Inferior parietal cortex (tissue), 1 donor: ENCODE results near the gene CDK12.
A peak's percentile ranks its signal among the peaks of the same experiment; 100 is the strongest.
"Not testable (repeated sequence)": the region's sequence is repeated elsewhere in the genome, so short reads cannot be mapped to it uniquely, and the experiment has no call there.

Experiments used
- DNase-seq: peaks from one replicate; pipeline ENCODE4 v3.0.0-alpha.2; 2016; ENCODE audit errors: extremely low spot score

CDK12 gene

DNA sequence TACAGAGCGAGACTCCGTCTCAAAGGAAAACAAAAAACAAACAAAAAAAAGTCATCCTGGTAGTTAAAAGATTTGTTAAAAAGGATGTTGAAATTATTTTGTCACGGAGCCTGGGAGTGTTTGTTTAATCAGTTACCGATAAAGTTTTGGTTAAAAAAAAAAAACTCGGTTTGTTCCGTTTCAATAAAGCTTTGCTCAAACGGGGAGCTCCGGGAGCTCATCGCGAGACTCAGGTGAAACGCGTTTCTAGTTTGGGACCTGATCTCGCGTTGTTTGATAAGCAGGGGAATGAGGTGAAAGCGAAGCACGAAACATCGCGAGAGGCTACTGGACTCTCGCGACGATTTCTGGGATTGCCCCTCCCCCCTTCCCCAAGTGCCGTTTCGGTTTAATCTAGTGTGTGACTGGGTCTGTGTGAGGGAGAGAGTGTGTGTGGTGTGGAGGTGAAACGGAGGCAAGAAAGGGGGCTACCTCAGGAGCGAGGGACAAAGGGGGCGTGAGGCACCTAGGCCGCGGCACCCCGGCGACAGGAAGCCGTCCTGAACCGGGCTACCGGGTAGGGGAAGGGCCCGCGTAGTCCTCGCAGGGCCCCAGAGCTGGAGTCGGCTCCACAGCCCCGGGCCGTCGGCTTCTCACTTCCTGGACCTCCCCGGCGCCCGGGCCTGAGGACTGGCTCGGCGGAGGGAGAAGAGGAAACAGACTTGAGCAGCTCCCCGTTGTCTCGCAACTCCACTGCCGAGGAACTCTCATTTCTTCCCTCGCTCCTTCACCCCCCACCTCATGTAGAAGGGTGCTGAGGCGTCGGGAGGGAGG is at the start of gene CDK12:
CDK12 (plus strand) TSS at position 374 of the 813 bp plus-strand sequence. CDS start 586 bp downstream, outside the sequence.
- DNase-seq, result peak; percentile 98

DNA sequence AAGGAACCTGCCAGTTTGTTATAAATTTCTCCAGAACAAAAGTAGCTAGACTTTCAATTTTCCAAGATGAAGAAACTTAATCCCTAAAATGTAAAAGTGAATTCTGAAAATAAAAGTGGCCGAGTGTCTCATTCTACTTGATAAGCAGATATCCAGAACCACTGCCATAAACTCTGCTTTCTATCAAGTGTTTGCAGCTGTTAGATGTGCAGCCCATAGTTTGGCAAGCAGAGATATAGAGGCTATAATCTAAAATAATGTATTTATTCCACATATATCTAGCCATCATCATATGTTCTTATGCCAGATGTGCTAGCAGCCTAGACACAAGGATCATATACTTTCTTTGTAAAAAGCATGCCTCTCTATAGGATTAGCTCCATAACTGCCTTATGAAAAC is 45.1 kb upstream of the CDK12 start:
- DNase-seq, result no peak

DNA sequence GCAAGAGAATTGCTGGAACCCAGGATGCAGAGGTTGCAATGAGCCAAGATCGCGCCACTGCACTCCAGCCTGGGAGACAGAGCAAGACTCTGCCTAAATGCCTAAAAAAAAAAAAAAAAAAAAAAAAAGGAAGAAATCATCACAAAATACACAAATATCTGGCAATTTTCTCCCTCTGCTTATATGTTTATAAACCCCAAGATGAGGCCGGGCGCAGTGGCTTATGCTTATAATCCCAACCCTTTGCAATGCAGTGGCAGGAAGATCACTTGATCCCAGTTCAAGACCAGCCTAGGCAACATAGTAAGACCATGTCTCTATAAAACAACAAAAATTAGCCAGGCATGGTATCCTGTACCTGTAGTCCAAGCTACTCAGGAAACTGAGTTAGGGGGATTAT is 31.7 kb upstream of the CDK12 start:
- DNase-seq, result no peak

DNA sequence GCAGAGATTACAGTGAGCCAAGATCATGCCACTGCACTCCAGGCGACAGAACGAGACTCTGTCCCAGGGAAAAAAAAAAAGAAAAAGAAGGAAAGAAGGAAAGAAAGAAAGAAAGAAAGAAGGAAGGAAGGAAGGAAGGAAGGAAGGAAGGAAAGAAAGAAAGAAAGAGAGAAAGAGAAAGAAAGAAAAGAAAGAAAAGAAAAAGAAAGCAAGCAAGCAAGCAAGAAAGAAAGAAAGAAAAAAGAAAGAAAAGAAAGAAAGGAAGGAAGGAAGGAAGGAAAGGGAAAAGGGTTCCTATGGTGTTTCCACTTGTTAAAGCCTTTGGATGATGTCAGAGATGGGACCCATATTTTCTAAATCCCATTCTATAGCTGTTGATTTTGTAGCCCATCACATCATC is 21.4 kb upstream of the CDK12 start:
- DNase-seq, result not testable (repeated sequence)

DNA sequence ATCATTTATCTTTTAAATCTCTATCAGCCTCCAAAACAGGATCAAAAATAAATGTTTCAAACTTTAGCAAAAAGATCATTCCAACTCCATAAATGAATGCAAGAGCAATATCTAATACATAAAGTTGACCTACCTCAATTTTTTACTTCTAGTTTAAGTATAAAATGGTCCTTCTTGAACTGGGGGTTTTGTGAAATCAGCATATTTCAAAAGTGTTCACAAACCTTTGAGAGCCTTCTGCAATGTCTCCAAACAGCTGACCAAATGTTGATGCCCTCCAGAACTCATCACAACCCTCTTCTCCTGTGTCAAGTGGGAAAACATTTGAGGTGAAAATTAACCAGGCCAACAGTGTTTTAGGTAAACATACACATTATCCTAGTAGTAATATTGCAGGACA is 18.0 kb upstream of the CDK12 start:
- DNase-seq, result no peak

GRCh38 chr17:39447561-39447960 is 13.7 kb upstream of the CDK12 start:
- no peak for DNase-seq

GRCh38 chr17:39450051-39450450 is 11.2 kb upstream of the CDK12 start:
- no peak for DNase-seq

GRCh38 chr17:39450847-39451581 is 10.3 kb upstream of the CDK12 start, which contains the start of gene MED1:
MED1 (minus strand) TSS chr17:39451263; CDS start chr17:39451062, 201 bp downstream.
- DNase-seq, result peak; percentile 94

DNA sequence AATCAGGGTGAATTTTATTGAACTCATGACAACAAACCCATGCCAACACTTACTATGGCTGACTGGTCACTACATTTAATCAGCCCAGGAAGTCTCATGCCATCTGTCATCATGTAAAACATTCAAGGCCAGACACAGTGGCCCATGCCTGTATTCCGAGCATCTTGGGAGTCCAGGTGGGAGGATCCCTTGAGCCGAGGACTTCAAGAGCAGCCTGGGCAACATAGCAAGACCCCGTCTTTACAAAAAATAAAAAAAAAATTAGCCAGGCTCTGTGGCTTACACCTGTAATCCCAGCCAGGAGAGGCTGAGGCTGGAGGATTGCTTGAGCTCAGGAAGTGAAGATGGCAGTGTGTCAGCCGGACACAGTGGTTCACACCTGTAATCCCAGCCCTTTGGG is 5.4 kb upstream of the CDK12 start:
- no peak for DNase-seq

- DNase-seq, result peak; percentile 33
Observed at GRCh38 chr17:39461926-39462569, 762 bp downstream of the CDK12 start.

GRCh38 chr17:39462631-39463375 is 1.5 kb downstream of the CDK12 start:
- DNase-seq, result peak; percentile 1

DNA sequence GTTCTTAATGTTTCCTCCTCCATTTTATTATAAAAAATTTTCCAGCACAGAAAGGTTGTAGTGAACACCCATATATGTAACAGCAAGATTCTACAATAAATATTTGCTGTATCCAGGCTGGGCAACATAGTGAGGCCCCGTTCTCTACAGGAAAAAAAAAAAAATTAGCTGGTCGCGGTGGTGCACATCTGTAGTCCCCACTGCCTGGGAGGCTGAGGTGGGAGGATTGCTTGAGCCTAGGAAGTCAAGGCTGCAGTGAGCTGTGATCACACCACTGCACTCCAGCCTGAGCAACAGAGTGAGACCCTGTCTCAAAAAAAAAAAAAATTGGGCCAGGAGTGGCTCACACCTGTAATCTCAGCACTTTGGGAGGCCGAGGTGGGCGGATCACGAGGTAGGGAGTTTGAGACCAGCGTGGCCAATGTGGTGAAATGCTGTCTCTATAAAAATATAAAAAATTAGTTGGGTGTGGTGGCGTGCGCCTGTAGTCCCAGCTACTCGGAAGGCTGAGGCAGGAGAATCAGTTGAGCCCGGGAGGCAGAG is 3.4 kb downstream of the CDK12 start:
- DNase-seq, result not testable (repeated sequence)

DNA sequence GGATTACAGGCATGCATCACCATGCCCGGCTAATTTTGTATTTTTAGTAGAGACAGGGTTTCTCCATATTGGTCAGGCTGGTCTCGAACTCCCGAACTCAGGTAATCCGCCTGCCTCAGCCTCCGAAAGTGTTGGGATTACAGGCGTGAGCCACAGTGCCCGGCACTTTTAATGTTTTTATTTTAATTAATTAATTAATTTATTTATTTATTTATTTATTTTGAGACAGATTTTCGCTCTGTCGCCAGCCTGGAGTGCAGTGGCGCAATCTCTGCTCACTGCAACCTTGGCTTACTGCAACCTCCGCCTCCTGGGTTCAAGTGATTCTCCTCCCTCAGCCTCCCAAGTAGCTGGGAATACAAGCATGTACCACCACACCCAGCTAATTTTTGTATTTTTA is 7.3 kb downstream of the CDK12 start:
- not testable (repeated sequence) for DNase-seq

DNA sequence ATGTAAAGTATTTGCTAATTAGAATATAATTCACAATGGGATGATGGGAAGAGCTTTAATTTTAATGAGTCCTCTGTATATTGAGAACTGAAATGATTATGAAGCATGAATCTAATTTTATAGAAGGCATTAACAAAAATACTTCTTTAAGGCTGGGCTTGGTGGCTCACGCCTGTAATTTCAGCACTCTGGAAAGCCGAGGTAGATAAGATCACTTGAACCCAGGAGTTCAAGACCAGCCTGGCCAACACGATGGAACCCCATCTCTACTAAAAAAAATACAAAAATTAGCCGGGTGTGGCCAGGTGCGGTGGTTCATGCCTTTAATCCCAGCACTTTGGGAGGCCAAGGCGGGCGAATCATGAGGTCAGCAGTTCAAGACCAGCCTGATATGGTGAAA is 12.0 kb downstream of the CDK12 start:
- no peak for DNase-seq

- DNase-seq, result not testable (repeated sequence)
Observed at GRCh38 chr17:39479631-39480030, 18.3 kb downstream of the CDK12 start.

DNA sequence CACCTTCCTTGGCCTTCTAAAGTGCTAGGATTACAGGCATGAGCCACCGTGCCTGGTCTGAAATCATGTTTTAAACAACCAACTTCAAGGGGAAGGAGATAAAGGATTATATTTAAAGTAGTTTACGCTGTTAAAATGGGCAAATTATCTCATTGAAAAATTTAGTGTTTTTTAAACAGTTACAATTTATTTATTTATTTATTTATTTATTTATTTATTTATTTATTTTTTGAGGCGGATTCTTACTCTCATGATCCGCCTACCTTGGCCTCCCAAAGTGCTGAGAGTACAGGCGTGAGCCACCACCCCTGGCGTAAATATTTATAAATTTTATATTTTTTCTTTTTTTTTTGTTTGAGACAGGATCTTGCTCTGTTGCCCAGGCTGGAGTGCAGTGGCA is 22.2 kb downstream of the CDK12 start:
- no peak for DNase-seq

GRCh38 chr17:39484178-39484577 is 22.9 kb downstream of the CDK12 start:
- DNase-seq, result no peak

DNA sequence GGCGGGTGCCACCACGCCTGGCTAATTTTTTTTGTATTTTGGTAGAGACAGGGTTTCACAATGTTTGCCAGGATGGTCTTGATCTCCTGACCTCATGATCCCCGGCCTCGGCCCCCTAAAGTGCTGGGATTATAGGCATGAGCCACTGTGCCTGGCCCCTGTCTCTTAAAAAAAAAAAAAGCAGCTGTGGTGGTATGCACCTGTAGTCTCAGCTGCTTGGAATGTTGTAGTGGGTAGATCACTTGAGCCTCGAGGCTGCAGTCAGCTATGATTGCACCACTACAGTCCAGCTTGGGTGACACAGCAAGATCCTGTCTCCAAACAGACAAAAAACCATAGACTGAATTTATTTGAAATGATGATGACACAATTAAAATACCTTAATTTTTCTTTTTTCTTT is 24.3 kb downstream of the CDK12 start:
- no peak for DNase-seq

DNA sequence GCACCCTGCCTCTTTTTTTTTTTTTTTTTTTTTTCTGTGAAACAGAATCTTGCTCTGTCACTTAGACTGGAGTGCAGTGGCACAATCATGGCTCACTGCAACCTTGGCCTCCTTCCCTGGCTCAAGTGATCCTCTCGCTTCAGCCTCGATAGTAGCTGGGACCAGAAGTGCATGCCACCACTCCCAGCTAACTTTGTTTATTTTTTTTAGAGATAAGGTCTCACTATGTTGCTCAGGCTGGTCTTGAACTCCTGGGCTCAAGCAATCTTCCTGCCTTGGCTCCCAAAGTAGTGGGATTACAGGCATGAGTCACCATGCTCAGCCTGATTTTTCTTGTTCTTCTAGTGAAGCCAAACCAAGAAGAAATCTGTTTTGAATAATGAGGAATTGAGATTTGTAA is 25.0 kb downstream of the CDK12 start:
- DNase-seq, result no peak

- DNase-seq, result not testable (repeated sequence)
Observed at GRCh38 chr17:39487490-39487889, 26.2 kb downstream of the CDK12 start.

DNA sequence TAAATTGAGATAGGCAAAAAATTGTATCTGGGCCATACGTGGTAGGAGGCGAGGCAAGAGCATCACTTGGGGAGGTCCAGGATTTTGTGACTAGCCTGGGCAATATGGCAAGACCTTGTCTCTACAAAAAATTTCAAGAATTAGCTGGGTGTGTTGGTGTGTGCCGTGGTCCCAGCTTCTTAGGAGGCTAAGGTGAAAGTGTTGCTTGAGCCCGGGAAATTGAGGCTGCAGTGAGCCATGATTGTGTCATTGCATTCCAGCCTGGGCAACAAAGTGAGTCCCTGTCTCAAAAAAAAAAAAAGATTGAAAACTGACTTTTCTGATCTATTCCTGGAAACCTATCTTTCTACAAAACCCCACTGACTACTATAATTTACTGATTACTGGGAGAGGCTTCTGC is 26.7 kb downstream of the CDK12 start:
- DNase-seq, result no peak
